K562 (cell line): ENCODE data around the gene ITK. TPM values are rescaled to one million over a fixed set of nuclear protein-coding genes. Genes with fewer than 3 reads are reported as not detected.

Experiments
- ATAC-seq: fragments of 200-7000 bp; cut with Tn5 transposase; 3 replicates; pipeline ENCODE4 v1.9.1; 2020; ENCODE audit warnings: moderate library complexity
- Bru-seq: library from RNA; stranded (reverse); fragments of 400-500 nt; gene quantifications from one replicate; lab custom pipeline; 2021; lab: Mats Ljungman, UMichigan
- BruChase-seq, 2 experiments: library from RNA; stranded (reverse); fragments of 400-500 nt; gene quantifications; one replicate each; lab custom pipeline; 2021; lab: Mats Ljungman, UMichigan
- BruUV-seq: library from RNA; stranded (reverse); fragments of 400-500 nt; replicated peaks from 2 replicates; lab custom pipeline; 2021; lab: Mats Ljungman, UMichigan
- CTCF ChIA-PET: fragments of 300-600 bp; formaldehyde crosslinking; extraction: SDS; loops from one replicate; lab custom pipeline; 2021; ENCODE audit warnings: low intra/inter-chr PET ratio; lab: Yijun Ruan, JAX
- POLR2A ChIA-PET: fragments of 300-600, 350-650 bp; sonication (Branson Sonifier 250); formaldehyde crosslinking; extraction: SDS; loops from one replicate; lab custom pipeline; 2021; ENCODE audit warnings: antibody characterized with exemption, inconsistent platforms; lab: Yijun Ruan, JAX
- DNase-seq, 4 experiments: peaks; one replicate each; pipeline versions ENCODE4 v3.0.0 to v3.0.0-alpha.2; 2011 to 2018; ENCODE audit warnings: low spot score in 3 of 4, mixed read lengths in 3 of 4; ENCODE audit errors: extremely low read depth in 1 of 4
- FAIRE-seq: peaks from 2 replicates; lab custom pipeline; 2011; peaks lifted over from hg19 to GRCh38; lab: Jason Lieb, UNC
- H2AFZ ChIP-seq: 2 replicates; pipeline ENCODE4 v1.6.0; 2011; ENCODE audit warnings: low read depth, low read length, control low read depth, inconsistent platforms
- H3K27ac ChIP-seq: fragments of 200-600 bp; 3 replicates; pipeline ENCODE4 v1.8.0; 2011; ENCODE audit warnings: low read depth, mild to moderate bottlenecking, control low read depth, inconsistent platforms, low read length, moderate library complexity, mixed read lengths; ENCODE audit errors: extremely low read depth
- H3K27me3 ChIP-seq, 2 experiments: fragments of 300-600 bp in 1 of 2; 2 replicates in 1 of 2; 3 replicates in 1 of 2; pipeline versions ENCODE4 v1.6.0 to v1.8.0; 2011; ENCODE audit warnings: inconsistent platforms in 2 of 2, low read length in 2 of 2, mild to moderate bottlenecking in 1 of 2, mixed read lengths in 1 of 2, moderate library complexity in 1 of 2; ENCODE audit not compliant: control insufficient read depth in 2 of 2, insufficient read depth in 2 of 2
- H3K36me3 ChIP-seq: fragments of 300-600 bp; 3 replicates; pipeline ENCODE4 v1.8.0; 2011; ENCODE audit warnings: mild to moderate bottlenecking, low read length, inconsistent platforms; ENCODE audit not compliant: control insufficient read depth, insufficient read depth
- H3K4me1 ChIP-seq, 2 experiments: fragments of 200-600 bp in 1 of 2; replicated peaks in 1 of 2; 2 replicates in 1 of 2; 3 replicates in 1 of 2; pipeline versions ENCODE4 v1.5.1 to v1.8.0; 2011; ENCODE audit warnings: inconsistent platforms in 2 of 2, low read length in 2 of 2, mild to moderate bottlenecking in 1 of 2, mixed read lengths in 1 of 2, moderate library complexity in 1 of 2; ENCODE audit not compliant: control insufficient read depth in 2 of 2, insufficient read depth in 2 of 2
- H3K4me2 ChIP-seq: 2 replicates; pipeline ENCODE4 v1.6.1; 2011; ENCODE audit warnings: low read length, control low read depth, inconsistent platforms, mixed read lengths; ENCODE audit not compliant: insufficient read depth
- H3K4me3 ChIP-seq: fragments of 200-600 bp; sonication (generic), shearing (Covaris generic); 2 replicates; pipeline ENCODE4 v1.5.1; 2016; ENCODE audit warnings: control low read depth, inconsistent platforms
- H3K79me2 ChIP-seq: fragments of 200-600 bp; 3 replicates; pipeline ENCODE4 v1.8.0; 2011; ENCODE audit warnings: low read length, inconsistent platforms; ENCODE audit not compliant: control insufficient read depth, insufficient read depth
- H3K9ac ChIP-seq, 2 experiments: 2 replicates each; pipeline versions ENCODE4 v1.6.0 to v1.6.1; 2011; ENCODE audit warnings: low read depth in 2 of 2, low read length in 2 of 2, control low read depth in 1 of 2, inconsistent platforms in 1 of 2, mild to moderate bottlenecking in 1 of 2, mixed read lengths in 1 of 2; ENCODE audit not compliant: insufficient read depth in 1 of 2
- H3K9me1 ChIP-seq: one replicate; pipeline ENCODE4 v1.6.0; 2011; ENCODE audit warnings: inconsistent platforms, mild to moderate bottlenecking, low read length, moderate library complexity; ENCODE audit not compliant: control insufficient read depth, insufficient read depth
- H3K9me3 ChIP-seq: replicated peaks from 2 replicates; pipeline ENCODE4 v1.5.1; 2011; ENCODE audit warnings: low read depth, low read length, inconsistent platforms; ENCODE audit not compliant: control insufficient read depth, insufficient read depth
- H4K20me1 ChIP-seq: replicated peaks from 2 replicates; pipeline ENCODE4 v1.6.1; 2011; ENCODE audit warnings: low read length, inconsistent platforms, mixed read lengths; ENCODE audit not compliant: control insufficient read depth, insufficient read depth
- GTF2E2 ChIP-seq: fragments of 200-800 bp; sonication (Bioruptor generic); IDR thresholded peaks from 2 replicates; pipeline ENCODE4 v1.6.1; 2016; ENCODE audit warnings: missing genetic modification characterization, missing compliant biosample characterization
- HMBOX1 ChIP-seq: sonication (generic); IDR thresholded peaks from 2 replicates; pipeline ENCODE4 v1.6.1; 2016
- MYBL2 ChIP-seq, 2 experiments: fragments of 450-650 bp in 1 of 2; sonication (generic) in 1 of 2; formaldehyde crosslinking in 1 of 2; IDR thresholded peaks; 2 replicates each; pipeline versions ENCODE4 v1.6.1 to v1.8.1; 2017 to 2022; ENCODE audit warnings: borderline replicate concordance in 1 of 2, inconsistent platforms in 1 of 2, low read depth in 1 of 2, mild to moderate bottlenecking in 1 of 2, missing genetic modification reagents in 1 of 2, moderate library complexity in 1 of 2
- RFX7 ChIP-seq: fragments of 250-450 bp; sonication (Bioruptor Pico); IDR thresholded peaks from 2 replicates; pipeline ENCODE4 v1.5.1; 2021; ENCODE audit warnings: mild to moderate bottlenecking
- SP2 ChIP-seq: IDR thresholded peaks from 2 replicates; pipeline ENCODE4 v1.6.1; 2011; ENCODE audit warnings: mild to moderate bottlenecking, low read depth, low read length, moderate library complexity; ENCODE audit not compliant: poor library complexity, severe bottlenecking; ENCODE audit errors: extremely low read depth
- WGBS: fragments of 100-300 bp; shearing (Covaris generic); methylation state at CpG from one replicate; pipeline ENCODE4 v1.1.6; 2016; ENCODE audit warnings: low coverage, mixed read lengths; ENCODE audit not compliant: insufficient coverage; ENCODE audit errors: missing lambda C conversion rate; 5-methylcytosine and 5-hydroxymethylcytosine counted together
- in situ Hi-C: fragments of 300-500 bp; cut with MboI; formaldehyde crosslinking; loops from 4 replicates; pipeline ENCODE4 v1.15.0; 2018; ENCODE audit warnings: inconsistent platforms, mixed read lengths
- intact Hi-C: fragments of 100-400 bp; cut with micrococcal nuclease; formaldehyde crosslinking; loops from 2 replicates; pipeline ENCODE4 v1.14.2; 2022
- long read RNA-seq, 3 experiments: library from polyadenylated mRNA in 2 of 3; library from RNA in 1 of 3; unstranded in 2 of 3; stranded (forward) in 1 of 3; transcript quantifications; one replicate each; pipeline ENCODE4 v2.0.0, GENCODE V29; 2019 to 2022
- polyA minus RNA-seq, 3 experiments: library from RNA; depleted of rRNA, polyadenylated mRNA; stranded (reverse); fragments of >200 nt; gene quantifications; 2 replicates each; pipeline ENCODE4 v1.2.3, GENCODE V29; 2011
- polyA plus RNA-seq, 8 experiments: library from polyadenylated mRNA; depleted of rRNA in 4 of 8; stranded (reverse) in 5 of 8; unstranded in 3 of 8; fragments of >200 nt; fragmentation: Nextera tagmentation in 2 of 8; fragmentation: Illumina TruSeq in 1 of 8; extraction: Ambion mirVana in 2 of 8; extraction: Trizol in 1 of 8; gene quantifications; 2 replicates each; pipeline versions ENCODE4 v1.2.1 to v1.2.3, GENCODE V29; 2011 to 2014; ENCODE audit warnings: inconsistent platforms in 1 of 8, missing spikeins in 1 of 8
- total RNA-seq, 7 experiments: library from RNA; depleted of rRNA in 6 of 7; stranded (reverse); fragments of >200 nt in 6 of 7; fragmentation: Illumina TruSeq in 2 of 7; extraction: Trizol in 2 of 7; gene quantifications; 2 replicates each; pipeline versions ENCODE4 v1.2.1 to v1.2.3, GENCODE V29; 2011 to 2021; ENCODE audit warnings: low replicate concordance in 1 of 7

ITK gene
- total RNA-seq (2011; cell fraction: chromatin; rRNA removed; ENCODE audit: low replicate concordance): not detected in 2 replicates
- not detected in 2 replicates for total RNA-seq (2011; cell fraction: nucleolus; rRNA removed)
- total RNA-seq (2011; cell fraction: nucleoplasm; rRNA removed): 0.88 TPM in 1 of 2 replicates, not detected in the other
- not detected in 2 replicates for total RNA-seq (2014; rRNA removed)
- total RNA-seq (2014; rRNA removed; fragmentation: Illumina TruSeq; extraction: Trizol): not detected in 2 replicates
- 0.04 TPM in 1 of 2 replicates, not detected in the other for total RNA-seq (2015; rRNA removed; fragmentation: Illumina TruSeq; extraction: Trizol)
- total RNA-seq (2021): 0.75 and 0.81 TPM in 2 replicates
- not detected in 2 replicates for polyA plus RNA-seq (2011; rRNA removed)
- polyA plus RNA-seq (2011; cell fraction: cytosol; rRNA removed): not detected in 2 replicates
- polyA plus RNA-seq (2011; cell fraction: nucleus; rRNA removed): 0.03 and 0.07 TPM in 2 replicates
- polyA plus RNA-seq (2012): 0.06 TPM in 1 of 2 replicates, not detected in the other
- polyA plus RNA-seq (2014; fragmentation: Illumina TruSeq; extraction: Trizol): not detected in 2 replicates
- polyA plus RNA-seq (2014; fragmentation: Nextera tagmentation; extraction: Ambion mirVana): not detected
- polyA plus RNA-seq (2014; rRNA removed): not detected in 2 replicates
- not detected in 2 replicates for polyA minus RNA-seq (2011; rRNA and poly(A)+ RNA removed)
- not detected in 2 replicates for polyA minus RNA-seq (2011; cell fraction: cytosol; rRNA and poly(A)+ RNA removed)
- polyA minus RNA-seq (2011; cell fraction: nucleus; rRNA and poly(A)+ RNA removed): not detected in 2 replicates
- Bru-seq, nascent RNA: not detected
- not detected for BruChase-seq, experiment 1, labeled RNA remaining after a 2-hour chase
- BruChase-seq, experiment 2, labeled RNA remaining after a 6-hour chase: not detected
- long read RNA-seq, experiment 1: 0 reads
- long read RNA-seq, experiment 2: 0 reads
- long read RNA-seq, experiment 3: 0 reads

DNA sequence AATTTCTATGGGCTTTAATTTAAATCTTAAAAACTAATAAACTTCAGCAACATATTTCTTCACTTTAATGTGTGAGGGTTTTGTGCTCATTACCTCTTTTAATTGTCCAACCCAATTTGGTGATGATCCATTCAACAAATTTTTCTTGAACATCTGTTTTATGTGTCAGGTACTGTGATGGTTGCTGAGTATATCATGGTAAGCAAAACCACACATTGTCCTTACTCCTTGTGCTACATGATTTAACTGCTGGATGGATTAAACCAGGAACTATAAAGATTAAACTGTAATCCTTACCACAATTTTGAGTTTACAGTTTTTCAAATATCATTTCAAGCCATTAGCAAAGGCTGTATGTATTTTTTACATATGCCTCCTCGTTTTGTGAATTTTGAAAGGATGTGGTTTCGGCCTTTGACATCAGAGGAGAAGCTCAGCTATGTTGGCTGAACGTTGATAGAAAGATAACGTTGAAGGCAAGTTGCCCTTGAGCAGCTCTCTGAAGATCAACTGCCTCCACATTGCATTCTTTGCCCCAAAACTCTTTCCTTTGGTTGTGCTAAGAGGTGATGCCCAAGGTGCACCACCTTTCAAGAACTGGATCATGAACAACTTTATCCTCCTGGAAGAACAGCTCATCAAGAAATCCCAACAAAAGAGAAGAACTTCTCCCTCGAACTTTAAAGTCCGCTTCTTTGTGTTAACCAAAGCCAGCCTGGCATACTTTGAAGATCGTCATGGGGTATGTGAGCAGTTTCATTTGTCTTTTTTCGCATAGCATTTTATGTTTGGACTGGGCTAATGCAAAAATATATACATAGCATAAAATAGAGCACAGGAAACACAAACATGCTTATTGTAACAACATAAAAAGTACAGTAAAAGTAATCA is at the start of gene ITK:
Gene ITK, plus strand, starts transcription at position 467 of the 891 bp plus-strand sequence. Its CDS starts 138 bp downstream, at position 605.
- Histone ChIP-seq H3K9me3 (no peaks in the 10 kb centered on the region), H4K20me1 (no peaks in the 10 kb centered on the region), H3K4me1 (no peaks in the 10 kb centered on the region), H3K27me3 (no peaks in the 10 kb centered on the region), H3K9me1 (no peaks in the 10 kb centered on the region), H3K79me2 (no peaks in the 10 kb centered on the region), H3K36me3 (no peaks in the 10 kb centered on the region), H3K27ac (no peak within 1 kb of the TSS), H3K9ac (no peak within 1 kb of the TSS), H3K4me2 (no peak within 1 kb of the TSS), H3K4me3 (no peak within 1 kb of the TSS), H2AFZ (no peak within 1 kb of the TSS)
- in situ Hi-C loops (no loop called here), intact Hi-C loops (no loop called here)
- CTCF ChIA-PET: no interaction called here
- under 1% methylated on average over 8 of the region's 8 CpGs for WGBS
- ATAC-seq (no peak), FAIRE-seq (peak; percentile 6), DNase-seq (no peak)
- no peak for TF ChIP-seq MYBL2 (IDR thresholded peaks at IDR 0.05; ENCODE audit: low read depth)
- TF ChIP-seq MYBL2 (CRISPR knock-in tag; IDR thresholded peaks at IDR 0.05; ENCODE audit: borderline replicate concordance): no peak
- TF ChIP-seq RFX7 (CRISPR knock-in tag): no peak
- TF ChIP-seq SP2: no peak
- no peak for TF ChIP-seq HMBOX1
- no peak for TF ChIP-seq GTF2E2 (tag)
- POLR2A ChIA-PET: no interaction called here
- no TSS peak for BruUV-seq
